RWPE1 (cell line): ENCODE data around the gene NEURL1B.

Experiments used
- CTCF ChIA-PET: fragments of 350-600 bp; sonication (Branson Sonifier 250); formaldehyde crosslinking; extraction: SDS; loops from one replicate; lab custom pipeline; 2021; lab: Yijun Ruan, JAX
- POLR2A ChIA-PET: fragments of 400-600 bp; formaldehyde crosslinking; extraction: SDS; loops from one replicate; lab custom pipeline; 2020; ENCODE audit warnings: antibody characterized with exemption; ENCODE audit not compliant: low non-redundant PET; lab: Yijun Ruan, JAX
- DNase-seq: peaks from one replicate; pipeline ENCODE4 v3.0.0; 2012; ENCODE audit warnings: low spot score
- H3K27ac ChIP-seq: fragments of 450-650 bp; 2 replicates; pipeline ENCODE4 v1.5.1; 2017
- CTCF ChIP-seq: fragments of 450-650 bp; conservative IDR thresholded peaks from 2 replicates; pipeline ENCODE4 v1.5.1; 2017; ENCODE audit warnings: low read depth, mild to moderate bottlenecking

The NEURL1B gene

DNA sequence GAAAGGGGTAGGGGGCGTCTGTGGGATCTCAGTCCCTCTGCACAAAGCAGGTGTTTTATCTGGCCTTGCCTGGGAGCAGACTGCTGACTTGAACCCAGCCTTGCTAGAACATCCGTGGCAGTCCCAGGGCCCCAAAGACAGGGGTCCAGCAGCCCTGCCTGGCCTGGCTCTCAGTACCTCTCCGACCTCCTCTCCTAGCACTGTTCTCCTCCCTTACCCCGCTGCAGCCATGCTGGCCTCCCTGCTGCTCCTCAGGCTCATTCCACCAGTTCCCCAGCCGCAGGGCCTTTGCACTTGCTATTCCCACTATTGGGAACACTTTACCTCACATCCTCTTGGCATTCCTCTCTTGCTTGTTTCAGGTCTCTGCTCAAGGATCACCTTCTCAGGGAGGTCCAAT, 84.7 kb downstream of the NEURL1B start:
- no peak overlapping the region for H3K27ac ChIP-seq
- CTCF ChIA-PET, result interaction anchor here (0.8 to 1.6 kb wide), 3 partner anchors 10 to 39 kb away, joined by 3 read pairs; no protein-coding TSS in a partner anchor
- no peak for DNase-seq
- POLR2A ChIA-PET, result no interaction called here
- no peak for TF ChIP-seq CTCF

DNA sequence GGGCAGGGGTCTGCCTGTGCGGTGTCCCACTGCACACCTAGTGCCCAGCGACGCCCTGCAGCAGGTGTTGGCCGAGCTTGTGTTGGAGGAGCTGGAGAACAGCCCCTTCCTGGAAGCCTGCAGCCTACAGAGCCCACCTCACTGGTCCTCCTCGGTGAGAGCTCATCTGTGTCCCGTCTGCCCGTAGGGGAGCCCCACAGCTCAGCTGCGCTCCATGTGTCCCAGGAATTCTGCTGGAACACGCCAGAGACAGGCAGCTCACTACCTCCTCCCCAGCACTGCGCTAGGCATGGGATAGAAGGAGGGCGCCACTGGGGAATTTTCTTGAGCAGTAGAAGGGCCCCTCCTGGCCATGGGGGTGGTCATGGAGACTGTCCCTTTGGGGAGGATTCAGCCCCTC, 85.9 kb downstream of the NEURL1B start:
- TF ChIP-seq CTCF, result no peak
- no peak for DNase-seq
- POLR2A ChIA-PET, result no interaction called here
- CTCF ChIA-PET, result interaction anchor here (0.5 to 3.0 kb wide), 4 partner anchors 10 to 205 kb away, joined by 3 to 16 read pairs (median 4); no protein-coding TSS in a partner anchor
- H3K27ac ChIP-seq, result no peak overlapping the region; the same call in 1 of the 2 replicates

- ChIA-PET CTCF (interaction anchor here (0.6 to 3.0 kb wide), 6 partner anchors 11 to 869 kb away, joined by 3 to 16 read pairs (median 3); no protein-coding TSS in a partner anchor), POLR2A (no interaction called here)
- TF ChIP-seq CTCF, result no peak
- H3K27ac ChIP-seq, result no peak overlapping the region
- no peak for DNase-seq
These were observed 86.5 kb downstream of the NEURL1B start for GRCh38 chr5:172727551-172727950.

DNA sequence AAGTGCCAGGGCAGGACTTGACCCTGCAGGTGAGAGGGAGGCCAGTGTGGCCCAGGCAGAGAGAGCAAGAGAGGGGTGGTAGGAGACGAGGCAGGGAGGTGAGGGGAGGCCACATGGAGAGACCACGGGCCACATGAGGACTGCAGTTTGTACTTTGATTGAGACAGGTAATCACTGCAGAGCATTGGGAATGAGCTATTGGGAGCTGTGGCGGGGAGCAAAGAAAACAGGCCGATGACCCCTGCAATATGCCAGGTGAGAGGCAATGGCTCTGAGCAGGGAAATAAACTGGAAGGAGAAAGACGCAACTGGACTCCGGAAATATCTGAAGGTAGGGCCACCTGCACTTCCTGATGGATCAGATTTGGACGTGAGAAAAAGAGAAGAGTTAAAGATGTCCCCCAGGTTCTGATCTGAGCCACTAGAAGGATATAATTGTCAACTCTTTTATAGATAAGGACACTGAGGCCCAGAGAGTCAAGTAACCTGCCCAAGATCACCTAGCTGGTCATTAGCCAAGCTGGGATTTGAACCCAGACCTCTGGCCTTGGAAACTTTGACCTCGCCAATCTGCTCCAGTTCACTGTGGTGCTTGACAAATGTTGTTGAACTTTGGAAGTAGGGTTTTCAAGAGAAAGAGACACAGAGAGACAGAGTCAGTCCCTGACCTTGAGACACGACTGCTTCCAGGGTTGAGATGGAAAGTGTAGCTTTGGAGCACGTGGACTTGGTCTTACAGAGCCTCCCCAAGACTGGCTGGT, 87.6 kb downstream of the NEURL1B start:
- TF ChIP-seq CTCF, result no peak
- ChIA-PET CTCF (interaction anchor here (3.0 kb wide), 1 partner anchor 15 kb away, joined by 16 read pairs; no protein-coding TSS in a partner anchor), POLR2A (no interaction called here)
- peak overlapping the region; percentile 14; the same call in 1 of the 2 replicates for H3K27ac ChIP-seq
- DNase-seq, result no peak

- ChIA-PET CTCF (interaction anchor here (0.7 to 3.0 kb wide), 3 partner anchors 10 to 21 kb away, joined by 3 to 16 read pairs (median 7); no protein-coding TSS in a partner anchor), POLR2A (interaction anchor here (0.9 kb wide), 1 partner anchor 37 kb away, joined by 3 read pairs; no protein-coding TSS in a partner anchor)
- no peak for TF ChIP-seq CTCF
- DNase-seq, result no peak
- H3K27ac ChIP-seq, result peak overlapping the region; percentile 14
These were observed 88.5 kb downstream of the NEURL1B start for GRCh38 chr5:172729588-172729987.

- peak overlapping the region; percentile 14 for H3K27ac ChIP-seq
- DNase-seq, result no peak
- no peak for TF ChIP-seq CTCF
- CTCF ChIA-PET, result interaction anchor here (0.7 to 0.9 kb wide), 2 partner anchors 10 to 20 kb away, joined by 3 to 7 read pairs; no protein-coding TSS in a partner anchor
- POLR2A ChIA-PET, result interaction anchor here (0.9 kb wide), 1 partner anchor 36 kb away, joined by 3 read pairs; no protein-coding TSS in a partner anchor
These were observed 89.2 kb downstream of the NEURL1B start for GRCh38 chr5:172730222-172730621.
